ENCODE data around the gene HOXA6. TPM values are rescaled to one million over a fixed set of nuclear protein-coding genes. Genes with fewer than 3 reads are reported as not detected.

HOXA6 gene
- polyA plus RNA-seq (2012; ENCODE audit: missing spikeins): not detected

DNA sequence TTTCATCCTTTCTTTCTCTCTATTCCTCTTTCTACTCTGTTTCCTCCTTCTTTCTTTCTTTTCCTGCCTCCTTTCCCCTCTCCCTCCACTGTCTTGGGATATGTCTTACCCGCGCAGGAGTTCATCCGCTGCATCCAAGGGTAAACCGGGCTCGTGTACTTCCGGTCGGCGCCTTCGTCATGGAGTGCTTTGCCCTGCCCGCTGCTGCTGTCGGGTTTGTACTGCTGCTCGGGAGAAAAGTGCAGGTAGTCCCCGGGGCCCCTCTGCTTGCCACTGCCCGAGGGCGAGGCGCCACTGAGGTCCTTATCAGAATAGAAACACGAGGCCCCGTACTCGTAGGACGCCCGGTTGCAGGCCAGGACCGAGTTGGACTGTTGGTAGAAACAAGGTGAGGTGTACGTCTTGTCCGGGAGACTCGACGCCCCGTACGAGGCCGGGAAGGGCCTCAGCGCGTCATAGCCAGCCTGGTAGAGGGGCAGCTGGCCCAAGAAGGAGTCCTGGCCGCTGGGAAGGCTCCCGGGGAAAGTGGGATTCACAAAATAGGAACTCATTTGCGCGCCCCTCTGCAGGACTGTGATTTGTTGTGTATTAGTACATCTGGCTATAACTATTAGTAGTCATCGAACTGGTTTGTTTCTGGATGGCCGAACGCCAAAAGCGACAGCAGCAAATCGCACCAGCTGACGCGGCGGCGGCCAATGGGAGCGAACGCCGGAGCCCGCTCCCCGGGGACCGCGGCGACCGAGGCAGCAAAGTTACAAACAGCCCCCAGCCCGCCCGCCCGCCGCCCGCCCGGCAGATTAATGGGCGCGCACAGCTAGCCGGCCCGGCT is at the start of gene HOXA6:
Gene HOXA6, minus strand, starts transcription at position 576 of the 832 bp plus-strand sequence. Its CDS starts 25 bp downstream, at position 551.
- TF ChIP-seq TAF1 (IDR thresholded peaks at IDR 0.05; ENCODE audit: borderline replicate concordance, low read depth, low read length) (no peak), POLR2A (IDR thresholded peaks at IDR 0.05; ENCODE audit: low read depth, low read length) (no peak), POLR2AphosphoS5 (IDR thresholded peaks at IDR 0.05; ENCODE audit: low read depth, low read length) (no peak)
- DNase-seq (ENCODE audit: insufficient read length) (no peak), FAIRE-seq (no peak)

DNA sequence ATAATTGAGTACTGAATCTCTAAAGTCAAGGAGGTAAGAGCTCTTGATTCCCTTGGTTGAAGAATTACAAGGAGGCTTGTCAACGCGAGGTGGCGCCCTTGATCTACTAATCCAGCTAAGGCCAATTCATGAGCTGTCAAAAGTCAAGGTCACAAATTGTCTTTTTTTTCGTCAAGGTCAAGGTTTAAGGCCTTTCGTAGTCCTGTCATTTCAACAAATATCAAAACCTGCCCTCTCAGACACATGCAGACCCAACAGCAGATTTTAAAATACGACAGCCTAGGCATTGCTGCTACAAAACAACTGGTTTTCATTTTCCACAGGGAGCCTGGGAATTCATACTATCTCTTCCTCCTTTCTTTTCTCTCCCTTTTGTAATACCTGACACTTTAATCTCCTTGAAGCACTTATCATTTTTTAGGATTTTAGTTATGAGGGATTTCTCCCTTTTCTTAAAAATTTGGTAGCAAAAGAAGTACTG is 48.8 kb upstream of the HOXA6 start:
- no peak for DNase-seq (ENCODE audit: insufficient read length)
- TF ChIP-seq POLR2A (IDR thresholded peaks at IDR 0.05; ENCODE audit: low read depth, low read length) (no peak), TAF1 (IDR thresholded peaks at IDR 0.05; ENCODE audit: borderline replicate concordance, low read depth, low read length) (no peak), POLR2AphosphoS5 (IDR thresholded peaks at IDR 0.05; ENCODE audit: low read depth, low read length) (no peak)
- peak; percentile 92 for FAIRE-seq

DNA sequence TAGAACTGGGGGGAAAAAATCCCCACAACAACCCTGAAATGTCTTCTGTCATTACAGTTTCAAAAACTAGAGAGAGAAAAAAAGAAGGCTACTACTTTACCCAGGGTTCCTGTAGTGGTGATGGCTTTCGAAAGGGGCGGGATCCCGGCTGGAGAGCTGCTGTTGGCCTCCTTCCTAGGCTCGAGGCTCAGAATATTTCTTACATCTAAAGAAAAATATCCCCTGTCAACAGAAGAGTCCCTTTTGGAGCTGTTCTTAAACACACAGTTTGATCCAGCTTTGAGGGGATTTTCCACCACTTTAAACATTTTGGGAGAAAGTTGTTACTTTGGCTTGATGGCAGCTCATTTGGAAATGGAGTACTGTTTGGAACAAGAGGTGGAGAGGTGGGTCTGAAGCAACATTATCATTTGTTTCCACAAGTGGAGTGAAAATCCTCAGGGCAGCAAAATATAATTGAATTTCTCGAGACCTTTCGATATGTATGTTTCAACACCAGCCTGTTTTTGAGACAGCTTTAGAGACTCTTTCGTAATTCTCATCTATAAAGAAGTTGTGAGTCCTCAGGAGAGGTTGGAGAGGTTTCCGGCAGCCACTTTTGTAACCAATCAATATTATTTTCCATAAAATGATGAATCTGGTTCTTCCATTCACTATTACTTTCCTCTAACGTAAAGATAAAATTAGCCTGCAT is 47.3 kb upstream of the HOXA6 start:
- FAIRE-seq (no peak), DNase-seq (ENCODE audit: insufficient read length) (no peak)
- TF ChIP-seq POLR2AphosphoS5 (IDR thresholded peaks at IDR 0.05; ENCODE audit: low read depth, low read length): no peak
- TF ChIP-seq POLR2A (IDR thresholded peaks at IDR 0.05; ENCODE audit: low read depth, low read length): no peak
- no peak for TF ChIP-seq TAF1 (IDR thresholded peaks at IDR 0.05; ENCODE audit: borderline replicate concordance, low read depth, low read length)

DNA sequence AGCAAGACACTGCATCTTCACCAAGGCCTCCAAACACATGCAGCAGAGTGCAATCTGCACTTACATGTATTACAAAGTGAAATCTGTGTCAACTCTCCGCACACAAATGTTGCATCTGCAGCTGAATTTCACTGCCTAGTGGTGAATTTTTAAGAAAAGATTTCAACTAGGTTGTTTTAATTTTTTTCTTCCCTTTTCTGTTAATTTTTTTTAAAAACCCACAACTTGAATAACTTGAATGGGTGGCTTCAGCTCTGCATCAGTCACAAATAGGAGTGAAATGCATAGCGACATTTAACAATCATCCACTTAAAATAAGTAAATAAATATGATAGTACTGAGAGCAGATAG is 46.4 kb upstream of the HOXA6 start:
- DNase-seq (ENCODE audit: insufficient read length): no peak
- FAIRE-seq: no peak
- TF ChIP-seq POLR2AphosphoS5 (IDR thresholded peaks at IDR 0.05; ENCODE audit: low read depth, low read length) (no peak), POLR2A (IDR thresholded peaks at IDR 0.05; ENCODE audit: low read depth, low read length) (no peak), TAF1 (IDR thresholded peaks at IDR 0.05; ENCODE audit: borderline replicate concordance, low read depth, low read length) (no peak)

DNA sequence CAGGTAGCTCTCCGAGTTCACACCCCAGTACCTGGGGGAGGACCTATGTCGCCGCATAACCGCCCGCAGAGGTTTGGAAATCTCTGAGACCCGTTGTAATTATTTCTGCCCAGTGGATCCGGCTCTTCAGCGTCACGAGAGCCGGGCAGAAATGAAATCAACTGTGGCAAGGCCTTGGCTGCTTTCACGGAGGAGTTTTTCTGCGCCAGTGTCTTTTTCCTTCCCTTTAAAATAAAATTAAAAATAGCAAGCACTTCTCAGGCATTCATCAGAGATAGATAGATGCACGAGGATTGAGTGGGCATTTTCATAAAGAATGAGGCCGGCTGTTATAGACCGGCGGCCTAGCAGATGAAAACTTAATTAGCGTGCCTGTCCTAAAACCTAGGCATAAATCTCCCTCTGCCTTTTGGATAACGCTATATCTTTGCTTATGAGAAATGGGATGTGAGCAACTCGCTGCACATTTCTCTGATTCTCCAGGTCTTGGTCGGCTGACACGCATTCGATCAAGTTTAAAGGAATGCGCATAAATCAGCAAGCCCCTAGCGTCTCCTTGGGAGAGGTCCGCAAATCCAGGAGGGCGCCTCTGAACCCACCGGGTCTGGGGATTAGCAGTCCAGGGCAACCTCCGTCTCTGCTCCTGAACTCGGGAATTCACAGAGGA is 45.9 kb upstream of the HOXA6 start:
- FAIRE-seq: no peak
- TF ChIP-seq POLR2A (IDR thresholded peaks at IDR 0.05; ENCODE audit: low read depth, low read length): no peak
- TF ChIP-seq POLR2AphosphoS5 (IDR thresholded peaks at IDR 0.05; ENCODE audit: low read depth, low read length): no peak
- no peak for TF ChIP-seq TAF1 (IDR thresholded peaks at IDR 0.05; ENCODE audit: borderline replicate concordance, low read depth, low read length)
- no peak for DNase-seq (ENCODE audit: insufficient read length)

DNA sequence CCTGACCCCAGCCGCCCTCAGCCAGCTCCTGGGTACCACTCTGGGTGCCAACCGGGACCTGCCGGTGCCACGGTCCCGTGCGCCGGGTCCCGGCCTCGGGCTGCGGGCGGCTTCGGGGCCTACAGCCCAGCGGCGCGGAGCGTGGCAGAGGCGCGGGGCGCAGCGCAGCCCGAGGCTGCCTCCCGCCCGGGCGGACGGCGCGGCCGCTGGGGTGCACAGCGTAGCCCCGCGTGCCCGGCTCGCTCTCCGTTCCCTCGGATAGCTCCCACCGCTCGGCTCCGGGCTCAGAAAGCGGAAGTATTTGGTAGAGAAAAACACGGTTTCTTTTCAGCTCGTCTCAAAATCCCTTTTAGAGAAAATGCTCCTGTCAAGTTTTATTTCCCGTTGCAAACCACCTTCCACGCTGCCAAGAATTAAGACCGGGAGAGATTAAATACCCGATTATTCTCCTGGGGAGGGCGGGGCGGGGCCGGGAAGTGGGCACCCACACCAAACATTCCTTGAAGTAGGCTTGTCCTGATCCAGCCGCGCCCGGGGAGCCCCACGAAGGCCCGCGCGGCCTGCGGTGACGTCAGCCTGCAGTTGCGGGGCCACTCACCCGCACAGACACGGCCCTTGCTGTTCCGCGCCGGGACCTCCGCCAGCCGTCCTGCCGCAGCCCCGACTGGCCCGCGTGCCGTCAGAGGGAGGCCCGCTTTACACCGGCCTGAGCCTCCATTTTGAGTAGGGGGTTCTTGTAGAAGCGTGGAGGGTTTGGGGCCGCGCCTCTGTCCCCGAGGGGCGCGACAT is 45.2 kb upstream of the HOXA6 start:
- DNase-seq (ENCODE audit: insufficient read length): no peak
- FAIRE-seq: no peak

DNA sequence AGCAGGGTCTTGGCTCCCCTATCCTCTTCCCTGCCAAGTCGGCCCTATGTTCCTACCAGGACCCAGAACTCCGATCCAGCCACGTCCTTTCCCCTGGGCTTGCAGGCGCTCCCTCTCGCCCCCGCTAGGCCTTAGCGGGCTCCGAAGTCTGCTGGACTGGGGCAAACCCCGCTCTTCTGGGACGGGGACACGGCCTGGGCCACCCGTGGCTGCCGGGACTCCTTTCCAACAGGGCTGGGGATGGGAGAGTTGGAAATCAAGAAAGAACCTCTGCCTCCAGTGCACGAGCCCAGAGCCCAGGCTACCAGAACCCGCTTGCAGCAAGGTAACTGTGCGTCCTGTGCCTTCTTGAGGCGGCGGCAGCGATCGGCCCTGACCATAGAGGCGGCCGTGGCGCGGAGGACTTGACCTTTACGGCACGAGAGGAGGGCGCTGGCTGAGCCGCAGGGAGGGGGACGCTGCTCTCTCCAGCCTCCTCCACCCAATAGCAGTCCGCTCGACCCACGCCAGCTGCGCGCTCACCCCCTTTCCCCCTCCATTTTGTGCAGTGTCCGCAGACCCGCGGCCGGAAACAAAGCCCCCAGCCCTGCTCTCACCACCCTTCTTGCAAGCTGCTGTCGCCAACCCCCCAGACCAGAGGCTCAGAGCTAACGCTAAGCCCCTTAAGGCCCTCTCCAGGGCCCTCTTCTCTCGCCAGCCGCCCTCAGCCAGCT is 44.4 kb upstream of the HOXA6 start:
- no peak for DNase-seq (ENCODE audit: insufficient read length)
- TF ChIP-seq POLR2AphosphoS5 (IDR thresholded peaks at IDR 0.05; ENCODE audit: low read depth, low read length) (no peak), TAF1 (IDR thresholded peaks at IDR 0.05; ENCODE audit: borderline replicate concordance, low read depth, low read length) (no peak), POLR2A (IDR thresholded peaks at IDR 0.05; ENCODE audit: low read depth, low read length) (no peak)
- FAIRE-seq: no peak

More for the DNA sequence above, 45.2 kb upstream of the HOXA6 start:
- TF ChIP-seq POLR2A (IDR thresholded peaks at IDR 0.05; ENCODE audit: low read depth, low read length) (no peak), POLR2AphosphoS5 (IDR thresholded peaks at IDR 0.05; ENCODE audit: low read depth, low read length) (no peak), TAF1 (IDR thresholded peaks at IDR 0.05; ENCODE audit: borderline replicate concordance, low read depth, low read length) (no peak)

DNA sequence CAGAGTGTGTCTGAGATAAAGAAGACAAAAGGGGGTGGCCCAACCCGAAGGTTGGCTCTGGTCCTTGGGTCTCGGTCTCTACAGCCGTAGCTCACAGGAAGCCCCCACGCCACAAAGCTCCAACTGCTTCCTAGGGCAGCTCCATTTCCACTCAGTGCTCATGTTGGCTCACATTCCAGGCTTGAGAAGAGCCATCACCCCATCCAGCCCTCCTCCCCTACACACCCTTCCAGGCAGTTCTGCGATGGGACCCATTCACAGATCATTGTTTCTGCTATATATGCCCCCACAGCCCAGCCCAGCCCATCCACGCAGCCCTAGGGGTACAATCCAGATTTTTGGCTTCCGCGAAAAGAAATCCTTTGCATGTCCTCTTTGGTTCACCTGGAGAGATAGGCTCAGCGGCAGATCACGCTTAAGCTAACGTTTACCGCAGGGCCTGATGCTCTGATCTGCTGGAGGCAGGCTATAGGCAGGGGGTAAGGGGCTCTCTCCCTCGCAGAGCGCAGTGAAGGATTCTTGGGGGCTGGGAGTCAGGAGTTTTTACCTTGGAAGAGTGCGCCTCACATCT is 43.7 kb upstream of the HOXA6 start:
- no peak for FAIRE-seq
- DNase-seq (ENCODE audit: insufficient read length): no peak

DNA sequence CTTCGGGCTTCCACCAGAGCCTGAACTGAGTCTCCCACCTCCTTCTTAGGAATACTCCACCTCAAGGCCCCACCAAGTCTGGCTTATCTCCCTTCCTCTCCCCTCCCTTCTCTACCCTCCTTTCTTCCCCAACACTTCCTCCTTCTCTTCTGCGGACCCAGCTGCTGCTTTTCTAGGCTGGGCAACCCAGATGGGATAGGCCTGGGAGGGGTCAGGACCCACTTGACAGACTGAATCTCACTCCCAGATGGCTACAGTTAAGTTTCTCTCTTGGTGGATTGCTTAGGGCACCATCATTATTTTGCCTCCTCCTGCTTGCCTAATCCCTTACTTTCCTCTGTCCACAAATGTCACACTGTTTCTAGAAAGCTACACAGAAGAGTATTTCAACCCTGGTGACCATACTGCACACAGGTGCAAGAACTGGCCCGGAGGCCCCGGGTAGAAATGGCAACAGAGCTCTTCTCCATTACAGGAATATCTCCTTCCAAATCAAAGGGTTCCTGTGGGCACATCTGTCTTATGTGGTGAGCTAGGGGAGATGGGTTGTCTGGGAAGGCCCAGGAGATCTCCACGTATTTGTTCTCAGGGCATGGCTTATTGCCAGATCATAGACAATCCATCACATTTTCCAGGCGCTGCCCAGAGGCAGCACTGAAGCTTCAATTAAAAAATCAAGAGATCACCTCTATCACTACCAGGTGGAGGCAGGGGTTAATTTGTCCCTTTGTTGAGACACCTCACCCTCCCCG is 42.6 kb upstream of the HOXA6 start:
- FAIRE-seq (no peak), DNase-seq (ENCODE audit: insufficient read length) (no peak)
- TF ChIP-seq TAF1 (IDR thresholded peaks at IDR 0.05; ENCODE audit: borderline replicate concordance, low read depth, low read length): no peak
- no peak for TF ChIP-seq POLR2AphosphoS5 (IDR thresholded peaks at IDR 0.05; ENCODE audit: low read depth, low read length)
- no peak for TF ChIP-seq POLR2A (IDR thresholded peaks at IDR 0.05; ENCODE audit: low read depth, low read length)

More for the DNA sequence above, 43.7 kb upstream of the HOXA6 start:
- TF ChIP-seq TAF1 (IDR thresholded peaks at IDR 0.05; ENCODE audit: borderline replicate concordance, low read depth, low read length) (no peak), POLR2AphosphoS5 (IDR thresholded peaks at IDR 0.05; ENCODE audit: low read depth, low read length) (no peak), POLR2A (IDR thresholded peaks at IDR 0.05; ENCODE audit: low read depth, low read length) (no peak)

All from GM12892 (cell line).